HepG2 (cell line): ENCODE data around the gene NEAT1. TPM values are rescaled to one million over a fixed set of nuclear protein-coding genes. Genes with fewer than 3 reads are reported as not detected.

Experiments used
- BRD4 ChIP-seq: sonication (generic); formaldehyde crosslinking; IDR thresholded peaks from 2 replicates; pipeline ENCODE4 v1.4.0; 2020; ENCODE audit warnings: missing genetic modification reagents
- DMTF1 ChIP-seq: sonication (generic); formaldehyde crosslinking; IDR thresholded peaks from 2 replicates; pipeline ENCODE4 v1.4.0; 2020; ENCODE audit warnings: mild to moderate bottlenecking, missing genetic modification reagents
- ELF3 ChIP-seq: IDR thresholded peaks from 2 replicates; pipeline ENCODE4 v1.6.1; 2016; ENCODE audit warnings: missing genetic modification reagents, missing compliant biosample characterization
- FOXO4 ChIP-seq: sonication (generic); formaldehyde crosslinking; conservative IDR thresholded peaks from 2 replicates; pipeline ENCODE4 v1.8.1; 2023; ENCODE audit warnings: missing genetic modification reagents
- HDAC6 ChIP-seq: fragments of 200-600 bp; sonication (generic); IDR thresholded peaks from 2 replicates; pipeline ENCODE4 v1.7.0; 2017; ENCODE audit warnings: mild to moderate bottlenecking, antibody characterized with exemption, low read length, low read depth
- MYNN ChIP-seq: sonication (generic); formaldehyde crosslinking; IDR thresholded peaks from 2 replicates; pipeline ENCODE4 v1.4.0; 2020; ENCODE audit warnings: mild to moderate bottlenecking, low read depth, missing genetic modification reagents
- NFAT5 ChIP-seq: sonication (generic); formaldehyde crosslinking; IDR thresholded peaks from 2 replicates; pipeline ENCODE4 v1.4.0; 2020; ENCODE audit warnings: missing genetic modification reagents
- REST ChIP-seq, 2 experiments: IDR thresholded peaks; 2 replicates each; pipeline ENCODE4 v1.6.1; 2011 to 2012; ENCODE audit warnings: low read length in 2 of 2, borderline replicate concordance in 1 of 2, low read depth in 1 of 2, mild to moderate bottlenecking in 1 of 2, moderate library complexity in 1 of 2
- ZBTB14 ChIP-seq: sonication (generic); formaldehyde crosslinking; IDR thresholded peaks from 2 replicates; pipeline ENCODE4 v1.4.0; 2020; ENCODE audit warnings: missing genetic modification reagents
- ZBTB7A ChIP-seq: sonication (generic); formaldehyde crosslinking; IDR thresholded peaks from 2 replicates; pipeline ENCODE4 v1.8.0; 2022; ENCODE audit warnings: mild to moderate bottlenecking, missing genetic modification reagents
- ZNF234 ChIP-seq: sonication (generic); formaldehyde crosslinking; conservative IDR thresholded peaks from 2 replicates; pipeline ENCODE4 v1.5.1; 2020; ENCODE audit warnings: mild to moderate bottlenecking, missing genetic modification reagents
- ZNF788 ChIP-seq: sonication (generic); formaldehyde crosslinking; IDR thresholded peaks from 2 replicates; pipeline ENCODE4 v1.5.0; 2020; ENCODE audit warnings: mild to moderate bottlenecking, missing genetic modification reagents, borderline replicate concordance
- ZNF792 ChIP-seq: IDR thresholded peaks from 2 replicates; pipeline ENCODE4 v1.6.1; 2016
- ZSCAN21 ChIP-seq: sonication (generic); formaldehyde crosslinking; IDR thresholded peaks from 2 replicates; pipeline ENCODE4 v1.8.0; 2022; ENCODE audit warnings: mild to moderate bottlenecking, missing genetic modification reagents, moderate library complexity, borderline replicate concordance
- polyA plus RNA-seq, 8 experiments: library from polyadenylated mRNA; depleted of rRNA in 3 of 8; stranded (reverse) in 7 of 8; unstranded in 1 of 8; fragments of >200 nt; fragmentation: Illumina TruSeq in 4 of 8; extraction: Trizol in 4 of 8; gene quantifications; 2 replicates each; pipeline versions ENCODE4 v1.2.1 to v1.2.3, GENCODE V29; 2011 to 2016; ENCODE audit warnings: low read depth in 4 of 8, missing spikeins in 1 of 8, mixed read lengths in 1 of 8; ENCODE audit not compliant: insufficient read depth in 1 of 8
- total RNA-seq, 5 experiments: library from RNA; depleted of rRNA; stranded (reverse); fragments of >200 nt; fragmentation: Illumina TruSeq; extraction: Trizol; gene quantifications; 2 replicates each; pipeline ENCODE4 v1.2.3, GENCODE V29; 2016; ENCODE audit warnings: low read depth in 1 of 5

The NEAT1 gene
- total and polyA plus RNA-seq, 2 of the 13 experiments (the other 11 are each of a cell fraction or from before 2014, with no cell fraction given) = 20.5 to 41.2 TPM

GRCh38 chr11:65476632-65477148 lies 54.1 kb downstream of the NEAT1 start (continued):
- TF ChIP-seq ZBTB14 (CRISPR knock-in tag) (no peak), FOXO4 (CRISPR knock-in tag) (0 out of 2 replicates have a peak, but pooled peaks have one; percentile 44), ZNF234 (0 out of 2 replicates have a peak, but pooled peaks have one; percentile 15), ZSCAN21 (CRISPR knock-in tag) (no peak), NFAT5 (CRISPR knock-in tag) (no peak), DMTF1 (no peak), ZNF788 (CRISPR knock-in tag) (no peak), MYNN (no peak), ZBTB7A (CRISPR knock-in tag) (no peak), HDAC6 (no peak), BRD4 (CRISPR knock-in tag) (no peak), ELF3 (CRISPR knock-in tag) (no peak), ZNF792 (no peak), REST (IDR thresholded peaks at IDR 0.05; ENCODE audit: borderline replicate concordance in 1 of 2, low read depth in 1 of 2, low read length in 2 of 2) (no peak)
